Testis (tissue), 3 donors: ENCODE data around the gene PLCD4. TPM values are rescaled to one million over a fixed set of nuclear protein-coding genes. Genes with fewer than 3 reads are reported as not detected.

ENCODE experiments used
- DNase-seq: peaks from one replicate; pipeline ENCODE4 v3.0.0-alpha.2; 2019
- H3K27ac ChIP-seq, 2 donors: fragments of 200-600 bp; sonication (generic); one replicate each; pipeline ENCODE4 v1.5.1; 2019
- H3K27me3 ChIP-seq: fragments of 200-600 bp; sonication (generic); one replicate; pipeline ENCODE4 v1.5.1; 2019
- H3K36me3 ChIP-seq: fragments of 200-600 bp; sonication (generic); one replicate; pipeline ENCODE4 v1.5.1; 2017; ENCODE audit warnings: low read depth; ENCODE audit errors: missing control alignments
- H3K4me1 ChIP-seq: fragments of 200-600 bp; sonication (generic); one replicate; pipeline ENCODE4 v1.5.1; 2019
- H3K4me3 ChIP-seq, 2 donors: fragments of 200-600 bp; sonication (generic); one replicate each; pipeline ENCODE4 v1.5.1; 2017 to 2019
- H3K9me3 ChIP-seq: fragments of 200-600 bp; sonication (generic); one replicate; pipeline ENCODE4 v1.5.1; 2017
- CTCF ChIP-seq, 3 experiments: fragments of 450-650 bp in 2 of 3; fragments of 200-600 bp in 1 of 3; sonication (generic) in 1 of 3; IDR thresholded peaks; one replicate each; pipeline ENCODE4 v1.5.1; 2016 to 2019; ENCODE audit warnings: antibody characterized with exemption in 3 of 3, mild to moderate bottlenecking in 2 of 3, moderate library complexity in 1 of 3
- POLR2A ChIP-seq: fragments of 450-650 bp; IDR thresholded peaks from one replicate; pipeline ENCODE4 v1.6.1; 2017; ENCODE audit warnings: antibody characterized with exemption, mild to moderate bottlenecking, moderate library complexity
- WGBS, 2 donors: methylation state at CpG; one replicate each; pipeline ENCODE4 v1.1.5; 2018; 5-methylcytosine and 5-hydroxymethylcytosine counted together
- intact Hi-C: fragments of 100-400 bp; cut with DNase I; formaldehyde crosslinking; loops from one replicate; pipeline ENCODE4 v1.15.1; 2023; ENCODE audit warnings: low total_unique reads
- polyA plus RNA-seq: library from polyadenylated mRNA; stranded (reverse); fragments of 350-450 nt; fragmentation: Illumina TruSeq; extraction: RNeasy Lipid Tissue Mini Kit (QIAGEN cat#74804); gene quantifications from one replicate; pipeline ENCODE4 v1.2.3, GENCODE V29; 2014; ENCODE audit warnings: low read depth, low replicate concordance; ENCODE audit not compliant: insufficient read depth
- total RNA-seq, 2 donors: library from RNA; depleted of rRNA; stranded (reverse); fragments of >200 nt; gene quantifications; one replicate each; pipeline ENCODE4 v1.2.3, GENCODE V29; 2016

The PLCD4 gene
- total and polyA plus RNA-seq, 3 donors from 2014 or later = 8.2 to 13.9 (median 9.0) TPM

DNA sequence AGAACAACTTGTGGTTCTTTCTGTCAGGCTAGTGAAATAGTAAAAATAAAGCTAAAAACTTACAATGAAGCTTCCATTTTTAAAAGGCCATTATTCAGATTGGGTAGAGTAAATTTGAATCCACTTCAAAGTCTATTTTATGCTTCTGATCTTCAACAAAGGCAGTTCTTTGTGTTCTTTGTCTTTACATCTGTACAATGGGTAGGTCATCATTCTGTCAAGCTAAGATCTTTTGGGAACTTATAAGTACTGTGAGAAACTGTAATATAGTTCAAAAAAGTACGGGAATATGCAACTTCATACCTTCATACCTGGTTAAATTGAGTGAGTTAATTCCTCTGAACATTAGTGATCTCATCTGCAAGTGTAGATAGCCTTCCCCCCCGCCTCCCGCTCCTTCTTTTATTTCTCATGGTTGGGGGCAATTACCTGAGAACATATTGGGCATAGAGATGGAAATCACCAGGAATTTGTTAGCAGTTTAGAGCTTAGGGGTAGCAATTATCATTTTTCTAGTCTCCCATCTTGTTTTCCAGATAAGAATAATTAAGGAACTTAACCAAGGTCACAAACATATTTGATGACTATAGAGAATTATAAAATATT is 29.3 kb upstream of the PLCD4 start:
- TF ChIP-seq CTCF (IDR thresholded peaks at IDR 0.05) (no peak), POLR2A (no peak)
- no peaks in the 10 kb centered on the region for H3K27me3 ChIP-seq
- no peaks in the 10 kb centered on the region for H3K36me3 ChIP-seq
- H3K4me1 ChIP-seq = no peaks in the 10 kb centered on the region
- H3K9me3 ChIP-seq = no peaks in the 10 kb centered on the region
- 91 to 94% methylated on average over 3 of the region's 3 CpGs for WGBS, 2 donors
- no peak for DNase-seq
- intact Hi-C loops = no loop called here
- H3K4me3 ChIP-seq = no peak overlapping the region
- no peak overlapping the region for H3K27ac ChIP-seq

- H3K36me3 ChIP-seq = no peaks in the 10 kb centered on the region
These were observed 25.6 kb upstream of the PLCD4 start for GRCh38 chr2:218582076-218582475.

DNA sequence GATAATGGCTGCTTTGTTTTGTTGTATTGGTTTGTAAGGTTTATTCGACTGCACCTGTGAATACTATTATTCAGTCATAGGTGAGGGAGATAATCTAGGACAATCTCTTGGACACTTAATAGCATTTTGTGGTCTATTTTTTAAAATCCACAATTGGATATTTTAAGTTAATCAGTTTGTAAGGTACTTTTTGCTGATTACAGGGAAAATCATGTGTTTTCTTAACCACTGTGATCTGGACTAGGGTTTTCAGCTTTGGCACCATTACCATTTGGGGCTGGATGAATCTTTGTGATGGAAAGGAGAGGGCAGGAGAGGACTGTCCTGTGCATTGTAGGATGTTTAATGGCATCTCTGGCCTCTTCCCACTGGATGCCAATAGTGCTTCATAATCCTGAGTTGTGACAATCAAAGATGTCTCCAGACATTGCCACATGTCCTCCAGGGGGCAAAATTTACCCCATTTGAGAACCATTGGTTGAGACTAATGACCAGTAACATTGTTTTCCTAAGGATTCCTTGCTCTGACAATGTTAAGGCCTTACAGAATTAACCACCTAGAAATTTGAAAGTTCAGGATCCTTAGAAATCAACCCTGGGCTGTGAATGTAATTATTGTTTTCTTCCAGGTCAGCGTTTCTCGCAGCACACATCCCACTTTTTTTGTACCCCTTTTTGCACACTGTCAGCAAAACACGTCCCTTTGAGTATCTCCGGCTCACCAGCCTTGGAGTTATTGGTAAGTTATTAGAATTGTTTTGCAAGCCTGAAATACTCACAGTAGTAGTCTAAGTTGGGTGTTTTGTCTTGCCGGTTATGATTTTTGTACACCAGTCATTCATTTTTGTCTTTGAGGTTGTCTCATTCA is 23.5 kb upstream of the PLCD4 start:
- H3K4me3 ChIP-seq = no peak overlapping the region
- intact Hi-C loops = no loop called here
- no peaks in the 10 kb centered on the region for H3K4me1 ChIP-seq
- no peak overlapping the region for H3K27ac ChIP-seq
- WGBS, 2 donors = 94 to 96% methylated on average over 6 of the region's 6 CpGs
- TF ChIP-seq POLR2A = no peak
- no peak for TF ChIP-seq CTCF (IDR thresholded peaks at IDR 0.05)
- no peaks in the 10 kb centered on the region for H3K9me3 ChIP-seq
- no peak for DNase-seq
- H3K27me3 ChIP-seq = no peaks in the 10 kb centered on the region
- H3K36me3 ChIP-seq = no peaks in the 10 kb centered on the region

More at GRCh38 chr2:218582076-218582475, 25.6 kb upstream of the PLCD4 start:
- DNase-seq = no peak
- H3K27ac ChIP-seq = no peak overlapping the region
- H3K9me3 ChIP-seq = no peaks in the 10 kb centered on the region
- 98 to 99% methylated on average over 7 of the region's 7 CpGs for WGBS, 2 donors
- TF ChIP-seq CTCF (IDR thresholded peaks at IDR 0.05) (no peak), POLR2A (no peak)
- H3K27me3 ChIP-seq = no peaks in the 10 kb centered on the region
- H3K4me3 ChIP-seq = no peak overlapping the region
- H3K4me1 ChIP-seq = no peaks in the 10 kb centered on the region
- intact Hi-C loops = no loop called here

- DNase-seq = no peak
- Histone ChIP-seq H3K36me3 (no peaks in the 10 kb centered on the region), H3K27ac (no peak overlapping the region)
These were observed 22.2 kb upstream of the PLCD4 start for GRCh38 chr2:218585541-218585940.

More at GRCh38 chr2:218585541-218585940, 22.2 kb upstream of the PLCD4 start:
- H3K27me3 ChIP-seq = no peaks in the 10 kb centered on the region
- no peaks in the 10 kb centered on the region for H3K9me3 ChIP-seq
- no peak for TF ChIP-seq POLR2A
- no peak for TF ChIP-seq CTCF (IDR thresholded peaks at IDR 0.05)
- no peaks in the 10 kb centered on the region for H3K4me1 ChIP-seq
- WGBS, 2 donors = 100% methylated on average over 1 of the region's 1 CpG
- H3K4me3 ChIP-seq = no peak overlapping the region
- intact Hi-C loops = no loop called here
